ENCODE measurements around the gene C22orf31. TPM values are rescaled to one million over a fixed set of nuclear protein-coding genes. Genes with fewer than 3 reads are reported as not detected.
"Not testable (repeated sequence)": the region's sequence is repeated elsewhere in the genome, so short reads cannot be mapped to it uniquely, and the experiment has no call there.

C22orf31 gene
- total RNA-seq, result not detected in 2 replicates

DNA sequence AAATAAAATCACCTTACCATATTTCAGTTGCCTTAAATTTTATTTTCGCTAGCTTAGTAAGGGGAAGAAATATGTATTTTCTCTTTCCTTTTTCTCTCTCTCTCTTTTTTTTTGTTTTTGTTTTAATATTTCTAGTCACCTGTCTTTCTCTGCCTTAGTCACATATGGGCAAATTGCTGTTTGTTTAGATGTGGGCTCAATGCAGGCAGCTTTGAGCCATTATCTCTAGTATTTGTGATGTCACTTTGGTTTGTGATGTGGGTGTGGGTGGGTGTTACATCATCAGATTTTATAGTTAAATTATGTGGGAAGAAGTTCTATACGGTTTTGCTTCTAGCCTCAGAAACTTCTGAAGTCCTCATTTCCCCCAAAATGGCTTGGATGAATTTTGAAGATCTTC is at the start of gene C22orf31:
Gene C22orf31 (minus strand): TSS at position 59 of the 400 bp plus-strand sequence. CDS start 39 bp downstream, at position 20.
- no peak for DNase-seq (ENCODE audit: low read depth)

DNA sequence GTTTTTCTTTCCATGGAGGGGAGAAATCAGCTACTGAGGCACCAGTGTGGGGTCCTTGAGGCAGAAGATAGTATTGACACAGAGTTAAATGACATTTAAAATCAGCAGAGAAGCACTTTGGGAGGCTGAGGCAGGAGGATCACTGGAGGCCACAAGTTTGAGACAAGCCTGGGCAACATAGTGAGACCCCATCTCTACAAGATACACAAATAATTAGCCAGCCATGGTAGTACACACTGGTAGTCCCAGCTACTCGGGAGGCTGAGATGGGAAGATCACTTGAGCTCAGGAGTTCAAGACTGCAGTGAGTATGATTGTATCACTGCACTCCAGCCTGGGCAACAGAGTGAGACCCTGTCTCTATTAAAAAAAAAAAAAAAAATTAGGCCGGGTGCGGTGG is 49.3 kb upstream of the C22orf31 start:
- DNase-seq (ENCODE audit: low read depth), result no peak

DNA sequence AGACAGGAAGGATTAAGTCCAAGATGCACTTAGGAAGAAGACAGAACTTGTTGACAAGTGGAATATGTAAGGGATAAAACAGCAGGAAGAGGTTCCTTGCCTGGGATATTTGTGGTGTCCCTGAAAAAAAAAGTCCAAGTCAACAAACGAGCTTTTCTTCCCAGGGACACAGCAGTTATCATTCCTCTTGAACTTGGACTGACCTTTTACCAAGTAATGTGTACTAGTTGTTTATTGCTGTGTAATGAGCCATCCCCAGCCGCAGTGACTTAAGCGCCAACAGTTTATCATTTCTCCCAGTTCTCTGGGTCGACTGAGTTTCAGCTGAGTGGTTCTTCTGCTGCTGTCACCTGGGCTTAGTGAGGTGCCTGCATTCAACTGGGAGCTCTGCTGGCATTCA is 48.2 kb upstream of the C22orf31 start:
- DNase-seq (ENCODE audit: low read depth), result peak; percentile 86

GRCh38 chr22:29108137-29108536 is 46.5 kb upstream of the C22orf31 start:
- DNase-seq (ENCODE audit: low read depth), result peak; percentile 52

DNA sequence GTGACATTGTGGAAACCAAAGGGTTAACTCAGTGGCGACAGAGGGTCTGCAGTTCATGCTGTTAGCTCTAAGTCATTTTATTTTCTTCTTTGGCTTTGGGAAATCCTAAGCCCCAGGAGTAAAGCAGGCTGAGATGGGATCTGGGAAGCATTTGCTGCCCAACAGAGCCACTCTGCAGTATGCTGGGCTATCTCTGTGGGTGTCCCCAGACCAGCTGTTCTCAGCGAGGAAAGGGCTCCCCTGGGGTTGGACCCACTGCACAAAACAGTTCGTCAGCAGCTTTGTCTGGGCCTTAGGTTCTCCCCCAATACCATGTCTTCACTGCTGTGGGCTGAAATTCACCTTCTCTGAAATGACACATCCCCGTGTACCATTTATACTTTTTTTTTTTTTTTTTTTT is 45.2 kb upstream of the C22orf31 start:
- no peak for DNase-seq (ENCODE audit: low read depth)

DNA sequence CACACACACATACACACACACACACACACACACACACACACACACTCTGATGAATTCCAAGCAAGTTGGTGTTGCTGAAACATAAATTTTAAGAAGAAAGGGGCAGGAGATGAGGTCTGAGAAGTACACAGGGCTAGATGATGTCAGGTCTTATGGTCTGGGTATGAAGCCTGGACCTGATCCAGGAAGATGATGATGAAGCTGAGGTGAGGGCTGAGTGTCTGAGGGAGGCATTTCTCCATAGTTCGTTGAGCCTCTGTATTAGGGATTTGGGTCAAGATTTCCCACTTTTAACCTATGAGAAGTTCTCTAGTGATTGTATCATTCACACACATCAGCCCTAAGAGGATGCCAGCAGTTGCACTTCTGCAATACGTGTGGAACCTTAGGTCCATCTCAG is 43.8 kb upstream of the C22orf31 start:
- DNase-seq (ENCODE audit: low read depth), result no peak

DNA sequence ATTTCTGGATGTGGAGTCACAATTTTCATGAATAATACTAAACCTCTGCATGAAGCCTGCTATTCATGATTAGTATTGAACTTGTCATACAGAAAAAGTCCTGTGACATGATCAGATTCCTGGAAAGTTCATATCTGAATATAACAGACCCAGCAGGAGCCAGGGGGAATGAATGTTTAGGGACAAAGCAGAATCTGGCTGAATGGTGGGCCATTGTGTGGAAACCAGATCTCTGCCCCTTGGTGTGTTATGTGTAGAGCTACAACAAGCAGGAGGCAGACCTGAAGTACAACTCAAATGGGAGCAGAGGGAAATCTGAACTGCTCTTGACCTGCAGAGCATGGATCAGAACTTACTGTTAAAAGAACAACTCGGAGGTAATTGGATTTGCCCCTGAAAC is 41.5 kb upstream of the C22orf31 start:
- DNase-seq (ENCODE audit: low read depth), result no peak

GRCh38 chr22:29102300-29102699 is 40.7 kb upstream of the C22orf31 start:
- no peak for DNase-seq (ENCODE audit: low read depth)

GRCh38 chr22:29098296-29098695 is 36.7 kb upstream of the C22orf31 start:
- DNase-seq (ENCODE audit: low read depth), result no peak

DNA sequence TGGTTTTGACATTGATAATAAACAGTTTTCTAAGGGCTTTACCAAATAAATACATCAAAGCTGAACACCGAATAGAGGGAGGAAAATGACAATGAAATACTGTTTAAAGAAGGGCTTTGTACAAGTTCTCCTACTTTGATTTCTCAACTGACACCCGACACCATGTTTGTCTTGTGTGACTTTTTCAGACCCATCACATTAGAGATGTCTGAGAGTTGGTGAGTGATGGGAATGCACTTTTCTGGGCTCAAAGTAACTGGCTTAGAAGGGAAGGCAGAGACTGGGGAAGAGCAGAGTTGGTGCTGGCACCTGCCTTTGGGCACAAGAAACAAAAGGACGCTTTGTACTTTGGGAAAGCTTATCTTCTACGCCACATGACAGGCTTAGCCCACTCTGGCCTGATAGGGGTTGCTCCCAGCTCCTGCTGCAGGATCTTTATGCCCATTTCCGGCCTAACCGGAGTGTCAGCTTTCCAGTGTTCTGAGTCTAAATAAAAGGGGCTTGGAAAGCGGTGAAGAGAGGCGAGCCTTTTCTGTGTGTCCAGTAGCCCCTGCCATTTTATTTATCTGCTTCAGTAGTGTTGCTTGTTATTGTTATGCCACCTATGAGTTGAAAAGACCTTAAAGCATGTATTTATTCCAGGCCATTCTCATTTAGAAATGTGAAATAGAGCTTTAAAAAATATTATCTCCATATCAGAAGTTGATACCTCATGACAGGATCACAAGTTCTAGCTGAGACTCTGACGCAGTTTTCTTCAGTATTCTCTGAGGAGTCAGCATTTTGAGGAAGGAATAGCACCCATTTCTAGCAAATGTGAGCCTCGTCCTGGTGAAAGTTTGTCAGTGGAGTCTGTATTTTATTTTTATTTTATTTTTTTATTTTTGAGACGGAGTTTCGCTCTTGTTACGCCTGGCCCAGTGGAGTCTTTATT is 35.4 kb upstream of the C22orf31 start:
- no peak for DNase-seq (ENCODE audit: low read depth)

DNA sequence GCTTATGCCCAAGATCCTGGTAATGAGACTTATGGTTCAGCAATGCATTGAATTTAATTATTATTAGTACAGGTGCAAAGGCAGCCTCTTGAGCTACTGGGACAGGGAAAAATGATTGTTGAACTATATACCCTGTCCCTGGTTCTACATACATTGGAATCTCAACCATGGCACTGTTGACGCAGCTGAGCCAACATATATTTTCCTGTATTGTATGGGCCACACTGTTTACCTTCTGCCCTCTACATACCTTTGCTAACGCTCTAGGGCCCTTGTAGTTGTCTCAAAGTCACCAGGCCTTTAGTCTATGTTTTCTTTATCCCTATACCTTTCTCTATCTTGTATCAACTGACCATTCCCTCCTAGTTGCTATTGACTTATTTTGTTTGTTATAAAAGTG is 33.8 kb upstream of the C22orf31 start:
- DNase-seq (ENCODE audit: low read depth), result no peak

GRCh38 chr22:29093501-29094300 is 32.1 kb upstream of the C22orf31 start:
- no peak for DNase-seq (ENCODE audit: low read depth)

DNA sequence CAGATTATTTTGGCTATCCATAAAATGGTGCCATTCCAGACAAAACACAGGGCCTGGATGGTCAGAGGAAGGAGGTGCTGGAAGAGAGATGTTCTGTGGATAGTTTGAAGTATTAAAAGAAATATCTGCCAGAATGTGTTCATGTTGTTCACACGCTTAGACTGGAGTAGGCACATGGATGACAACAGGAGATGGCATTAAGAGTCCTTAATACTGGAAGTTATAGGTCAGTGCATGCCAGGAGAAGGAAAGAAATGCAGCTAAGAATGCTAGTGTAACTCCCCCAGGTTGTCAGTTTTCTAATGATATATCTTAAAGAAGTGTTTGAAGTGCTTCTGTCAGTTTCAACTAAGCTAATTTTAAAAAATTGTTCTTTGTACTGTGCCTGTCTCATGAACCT is 31.4 kb upstream of the C22orf31 start:
- no peak for DNase-seq (ENCODE audit: low read depth)

- DNase-seq (ENCODE audit: low read depth), result no peak
Measured at GRCh38 chr22:29092243-29092642, 30.6 kb upstream of the C22orf31 start.

GRCh38 chr22:29090039-29090438 is 28.4 kb upstream of the C22orf31 start:
- DNase-seq (ENCODE audit: low read depth), result no peak

- DNase-seq (ENCODE audit: low read depth), result no peak
Measured at GRCh38 chr22:29089507-29089906, 27.9 kb upstream of the C22orf31 start.

DNA sequence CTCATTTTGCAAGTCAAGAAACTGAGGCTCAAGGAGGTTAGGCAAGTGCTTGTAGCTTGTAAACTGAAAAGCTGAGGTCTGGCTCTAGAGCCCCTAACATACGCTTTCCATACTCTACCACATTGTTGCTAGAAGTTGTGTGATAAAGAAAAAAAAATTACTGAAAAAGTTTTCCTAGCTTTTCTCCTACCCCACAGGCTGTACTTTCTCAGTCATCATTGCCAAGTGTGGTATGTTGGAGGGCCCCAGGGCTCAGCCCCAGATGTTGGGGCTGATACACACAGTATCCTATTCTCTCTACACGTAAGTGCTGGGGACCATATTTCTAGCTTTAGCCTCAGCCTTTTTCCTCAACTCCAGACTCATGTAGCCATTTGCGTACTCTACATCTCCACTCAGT is 27.2 kb upstream of the C22orf31 start:
- no peak for DNase-seq (ENCODE audit: low read depth)

DNA sequence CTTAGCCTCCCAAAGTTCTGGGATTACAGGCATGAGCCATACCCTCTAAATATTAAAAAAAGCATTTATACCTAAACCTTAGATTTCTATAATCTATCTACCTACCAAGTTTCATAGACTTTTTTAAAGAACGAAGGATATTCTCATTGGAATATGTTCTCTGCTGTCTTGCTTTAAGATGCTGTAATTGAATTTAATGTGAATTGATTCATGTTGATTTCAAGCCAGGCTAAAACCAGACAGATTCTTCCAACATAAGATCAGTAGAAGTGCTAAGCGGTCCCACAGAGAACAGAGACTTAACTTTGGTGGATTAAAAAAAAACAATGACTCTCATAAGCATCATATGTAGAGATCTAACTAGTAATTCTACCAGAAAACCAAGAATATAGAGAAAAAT is 25.4 kb upstream of the C22orf31 start:
- no peak for DNase-seq (ENCODE audit: low read depth)

- no peak for DNase-seq (ENCODE audit: low read depth)
Measured at GRCh38 chr22:29083933-29084591, 22.4 kb upstream of the C22orf31 start.

- not testable (repeated sequence) for DNase-seq (ENCODE audit: low read depth)
Measured at GRCh38 chr22:29083576-29083932, 21.9 kb upstream of the C22orf31 start.

- no peak for DNase-seq (ENCODE audit: low read depth)
Measured at GRCh38 chr22:29082826-29083545, 21.4 kb upstream of the C22orf31 start.

Data from renal cortical epithelial cell (primary cell).